Cardiac fibroblast (primary cell): ENCODE results near the gene FEN1.

Source experiments
- DNase-seq, 2 donors: peaks; one replicate each; pipeline versions ENCODE4 v3.0.0 to v3.0.0-alpha.2; 2010; ENCODE audit warnings: low read depth in 2 of 2
- H3K4me3 ChIP-seq, 2 donors: replicated peaks in 1 of 2; 1 replicate in 1 of 2; 2 replicates in 1 of 2; pipeline ENCODE4 v1.5.1; 2011; ENCODE audit warnings: low read depth in 2 of 2, low read length in 2 of 2, mild to moderate bottlenecking in 2 of 2, moderate library complexity in 1 of 2
- CTCF ChIP-seq: IDR thresholded peaks from one replicate; pipeline ENCODE4 v1.5.1; 2011; ENCODE audit warnings: low read depth, mild to moderate bottlenecking, low read length, inconsistent platforms

The FEN1 gene

DNA sequence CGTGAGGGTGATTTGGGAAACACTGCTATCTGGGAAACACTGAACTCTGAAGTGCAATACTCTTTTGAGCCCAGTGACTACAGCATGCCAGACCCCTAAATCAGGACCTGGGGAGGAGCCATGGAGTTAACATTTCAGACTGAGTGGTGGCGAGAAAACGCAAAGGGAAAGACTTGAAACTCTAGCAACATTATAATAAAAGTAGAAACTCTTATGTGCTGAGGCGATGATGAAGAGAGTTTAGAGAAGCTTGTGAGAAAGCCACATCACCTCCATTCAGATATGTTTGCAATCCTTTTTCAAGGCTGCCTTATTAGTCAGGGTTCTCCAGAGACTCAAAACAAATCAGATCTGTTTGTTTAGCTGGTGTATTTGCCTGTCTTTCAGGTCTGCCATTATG is 1.9 kb downstream of the FEN1 start:
- no peak overlapping the region for H3K4me3 ChIP-seq
- DNase-seq = peak in 1 of 2 donors; percentile 28
- TF ChIP-seq CTCF = no peak

GRCh38 chr11:61795459-61795858 is 2.7 kb downstream of the FEN1 start:
- H3K4me3 ChIP-seq = no peak overlapping the region
- no peak for DNase-seq
- no peak for TF ChIP-seq CTCF

DNA sequence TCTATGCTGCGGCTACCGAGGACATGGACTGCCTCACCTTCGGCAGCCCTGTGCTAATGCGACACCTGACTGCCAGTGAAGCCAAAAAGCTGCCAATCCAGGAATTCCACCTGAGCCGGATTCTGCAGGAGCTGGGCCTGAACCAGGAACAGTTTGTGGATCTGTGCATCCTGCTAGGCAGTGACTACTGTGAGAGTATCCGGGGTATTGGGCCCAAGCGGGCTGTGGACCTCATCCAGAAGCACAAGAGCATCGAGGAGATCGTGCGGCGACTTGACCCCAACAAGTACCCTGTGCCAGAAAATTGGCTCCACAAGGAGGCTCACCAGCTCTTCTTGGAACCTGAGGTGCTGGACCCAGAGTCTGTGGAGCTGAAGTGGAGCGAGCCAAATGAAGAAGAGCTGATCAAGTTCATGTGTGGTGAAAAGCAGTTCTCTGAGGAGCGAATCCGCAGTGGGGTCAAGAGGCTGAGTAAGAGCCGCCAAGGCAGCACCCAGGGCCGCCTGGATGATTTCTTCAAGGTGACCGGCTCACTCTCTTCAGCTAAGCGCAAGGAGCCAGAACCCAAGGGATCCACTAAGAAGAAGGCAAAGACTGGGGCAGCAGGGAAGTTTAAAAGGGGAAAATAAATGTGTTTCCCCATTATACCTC is 3.3 kb downstream of the FEN1 start:
- no peak for TF ChIP-seq CTCF
- H3K4me3 ChIP-seq = no peak overlapping the region

DNA sequence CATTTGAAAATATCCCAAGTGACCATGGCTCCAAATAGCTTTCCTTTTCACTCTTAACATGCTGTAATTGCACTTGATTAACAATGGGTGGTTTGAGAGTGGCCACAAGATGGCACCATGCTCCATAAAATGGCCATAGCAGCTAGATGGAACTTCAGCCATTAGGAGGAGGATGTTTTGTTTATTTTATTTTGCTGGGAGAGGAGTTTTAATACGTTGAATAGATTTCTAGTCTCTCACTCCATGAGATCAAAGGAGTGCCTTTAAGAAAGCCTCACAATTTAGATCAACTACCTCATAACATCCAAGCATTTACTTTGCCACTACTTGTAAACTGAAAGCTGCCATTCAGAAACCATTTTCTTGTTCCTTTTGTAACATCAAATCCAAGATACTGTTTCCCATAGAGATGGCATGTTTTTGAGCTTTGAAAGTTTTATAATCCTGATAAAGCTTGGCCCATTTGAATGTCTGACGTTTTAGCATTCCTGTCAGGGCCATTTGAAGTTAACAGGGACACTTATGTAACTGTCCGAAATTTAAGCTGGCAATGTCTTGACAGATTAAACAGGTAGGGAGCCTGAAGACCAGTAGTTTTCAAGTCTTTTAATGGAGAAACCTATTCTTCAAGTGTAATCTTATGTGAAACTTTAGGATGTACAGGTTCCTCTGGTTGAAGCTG is 4.7 kb downstream of the FEN1 start:
- peak; percentile 92 for DNase-seq
- peak; percentile 67 for TF ChIP-seq CTCF
- H3K4me3 ChIP-seq = no peak overlapping the region

More for the DNA sequence above, 3.3 kb downstream of the FEN1 start:
- no peak for DNase-seq

- no peak for DNase-seq
- TF ChIP-seq CTCF = no peak
- no peak overlapping the region for H3K4me3 ChIP-seq
Measured at GRCh38 chr11:61799665-61800284, 7.1 kb downstream of the FEN1 start.

DNA sequence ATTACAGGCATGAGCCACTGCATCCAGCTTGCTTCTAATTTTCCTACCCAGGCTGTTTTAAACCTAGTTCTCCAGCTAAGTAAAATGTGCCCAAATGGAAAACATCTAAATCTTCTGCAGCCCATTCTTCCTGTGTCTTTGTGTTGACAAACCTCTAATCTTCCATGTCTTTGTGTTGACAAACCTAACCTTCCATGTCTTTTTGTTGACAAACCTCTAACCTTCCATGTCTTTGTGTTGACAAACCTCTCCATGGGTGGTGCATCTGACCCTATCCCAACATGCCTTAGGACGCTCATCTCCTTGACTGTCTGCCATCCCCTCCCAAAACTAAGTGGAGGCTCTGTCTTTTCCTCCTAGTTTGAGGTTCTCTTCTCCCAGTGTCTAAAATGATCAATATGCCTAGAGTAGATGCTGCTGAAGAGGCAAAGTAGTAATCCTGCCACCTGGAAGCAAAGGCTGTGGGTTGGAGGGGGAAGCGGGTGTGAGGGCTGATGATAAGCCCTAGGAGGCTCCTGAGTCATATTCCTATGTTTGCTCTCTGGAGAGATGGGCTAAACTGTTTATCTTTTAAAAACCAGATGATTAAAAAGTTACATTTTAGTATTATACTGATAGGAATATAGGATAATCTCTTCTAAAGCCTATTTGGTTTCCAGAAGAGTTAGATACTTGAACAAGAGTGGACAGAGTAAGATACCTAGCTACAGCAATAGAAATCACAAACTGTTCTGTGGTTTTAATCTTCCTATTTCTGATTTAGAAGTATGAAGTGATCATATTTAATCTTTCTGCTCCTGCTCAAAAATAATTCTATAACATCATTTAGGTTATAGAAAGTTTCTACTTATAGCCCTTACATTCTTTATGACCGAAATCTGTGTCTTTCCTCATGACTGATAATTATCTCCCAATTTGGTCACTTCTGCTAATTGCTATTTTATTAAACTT is 7.9 kb downstream of the FEN1 start:
- TF ChIP-seq CTCF = no peak
- DNase-seq = no peak
- H3K4me3 ChIP-seq = no peak overlapping the region
